Activated naive CD4-positive, alpha-beta T cell treated with anti-CD3 and anti-CD28 coated beads, Interleukin-2, amount 50 U/mL, for 24 hours (primary cell): ENCODE results near the gene DCAF15.

ENCODE experiments used
- H3K27ac Mint-ChIP-seq: one replicate; pipeline ENCODE4 v1.8.0; 2021; ENCODE audit warnings: mild to moderate bottlenecking, mixed read lengths
- H3K27me3 Mint-ChIP-seq: one replicate; pipeline ENCODE4 v1.8.0; 2021; ENCODE audit warnings: mixed read lengths
- H3K36me3 Mint-ChIP-seq: one replicate; pipeline ENCODE4 v1.8.0; 2021; ENCODE audit warnings: mixed read lengths
- H3K4me1 Mint-ChIP-seq: one replicate; pipeline ENCODE4 v1.8.0; 2021; ENCODE audit warnings: mixed read lengths
- H3K4me3 Mint-ChIP-seq: one replicate; pipeline ENCODE4 v1.8.0; 2021; ENCODE audit warnings: mild to moderate bottlenecking, mixed read lengths
- H3K9me3 Mint-ChIP-seq: one replicate; pipeline ENCODE4 v1.8.0; 2021; ENCODE audit warnings: mixed read lengths

Gene DCAF15

GRCh38 chr19:13923194-13923987, 28.9 kb upstream of the DCAF15 start:
- peaks cover 17% of the 10 kb centered on the region for H3K36me3 Mint-ChIP-seq
- H3K4me1 Mint-ChIP-seq = peaks cover 14% of the 10 kb centered on the region
- no peaks in the 10 kb centered on the region for H3K9me3 Mint-ChIP-seq
- H3K27ac Mint-ChIP-seq = no peak overlapping the region
- H3K27me3 Mint-ChIP-seq = no peaks in the 10 kb centered on the region
- no peak overlapping the region for H3K4me3 Mint-ChIP-seq

- no peaks in the 10 kb centered on the region for H3K27me3 Mint-ChIP-seq
- peaks cover 14% of the 10 kb centered on the region for H3K4me1 Mint-ChIP-seq
- no peak overlapping the region for H3K27ac Mint-ChIP-seq
- H3K36me3 Mint-ChIP-seq = peaks cover 13% of the 10 kb centered on the region
- no peaks in the 10 kb centered on the region for H3K9me3 Mint-ChIP-seq
- no peak overlapping the region for H3K4me3 Mint-ChIP-seq
These were observed 26.3 kb upstream of the DCAF15 start for GRCh38 chr19:13926010-13926409.

GRCh38 chr19:13926715-13927114, 25.6 kb upstream of the DCAF15 start:
- Mint-ChIP-seq H3K36me3 (peaks cover 11% of the 10 kb centered on the region), H3K9me3 (no peaks in the 10 kb centered on the region), H3K4me3 (no peak overlapping the region), H3K27ac (no peak overlapping the region), H3K4me1 (peaks cover 14% of the 10 kb centered on the region), H3K27me3 (no peaks in the 10 kb centered on the region)

GRCh38 chr19:13929340-13929739, 23.0 kb upstream of the DCAF15 start:
- Mint-ChIP-seq H3K4me1 (peaks cover 14% of the 10 kb centered on the region), H3K4me3 (no peak overlapping the region), H3K27ac (no peak overlapping the region), H3K27me3 (no peaks in the 10 kb centered on the region), H3K9me3 (no peaks in the 10 kb centered on the region), H3K36me3 (peaks cover 5% of the 10 kb centered on the region)

- Mint-ChIP-seq H3K4me3 (no peak overlapping the region), H3K9me3 (no peaks in the 10 kb centered on the region), H3K27ac (no peak overlapping the region), H3K36me3 (peaks cover 2% of the 10 kb centered on the region), H3K27me3 (no peaks in the 10 kb centered on the region), H3K4me1 (peaks cover 14% of the 10 kb centered on the region)
These were observed 22.4 kb upstream of the DCAF15 start for GRCh38 chr19:13929956-13930355.

- H3K4me3 Mint-ChIP-seq = no peak overlapping the region
- H3K36me3 Mint-ChIP-seq = peaks cover 1% of the 10 kb centered on the region
- H3K27ac Mint-ChIP-seq = no peak overlapping the region
- H3K9me3 Mint-ChIP-seq = no peaks in the 10 kb centered on the region
- peaks cover 14% of the 10 kb centered on the region for H3K4me1 Mint-ChIP-seq
- H3K27me3 Mint-ChIP-seq = no peaks in the 10 kb centered on the region
These were observed 21.9 kb upstream of the DCAF15 start for GRCh38 chr19:13930402-13930801.

- Mint-ChIP-seq H3K9me3 (no peaks in the 10 kb centered on the region), H3K4me3 (no peak overlapping the region), H3K36me3 (peaks cover 1% of the 10 kb centered on the region), H3K4me1 (peaks cover 7% of the 10 kb centered on the region), H3K27ac (no peak overlapping the region), H3K27me3 (no peaks in the 10 kb centered on the region)
These were observed 20.7 kb upstream of the DCAF15 start for GRCh38 chr19:13931391-13932148.

- H3K9me3 Mint-ChIP-seq = no peaks in the 10 kb centered on the region
- H3K27me3 Mint-ChIP-seq = no peaks in the 10 kb centered on the region
- H3K27ac Mint-ChIP-seq = no peak overlapping the region
- peaks cover under 1% of the 10 kb centered on the region for H3K4me1 Mint-ChIP-seq
- no peak overlapping the region for H3K4me3 Mint-ChIP-seq
- peaks cover 1% of the 10 kb centered on the region for H3K36me3 Mint-ChIP-seq
These were observed 20.1 kb upstream of the DCAF15 start for GRCh38 chr19:13932149-13932637.

GRCh38 chr19:13932911-13933393, 19.4 kb upstream of the DCAF15 start:
- Mint-ChIP-seq H3K9me3 (no peaks in the 10 kb centered on the region), H3K36me3 (no peaks in the 10 kb centered on the region), H3K4me3 (no peak overlapping the region), H3K27ac (no peak overlapping the region), H3K27me3 (peaks cover 2% of the 10 kb centered on the region), H3K4me1 (no peaks in the 10 kb centered on the region)

- Mint-ChIP-seq H3K27me3 (peaks cover 2% of the 10 kb centered on the region), H3K27ac (no peak overlapping the region), H3K9me3 (no peaks in the 10 kb centered on the region), H3K36me3 (no peaks in the 10 kb centered on the region), H3K4me3 (no peak overlapping the region), H3K4me1 (no peaks in the 10 kb centered on the region)
These were observed 17.6 kb upstream of the DCAF15 start for GRCh38 chr19:13934785-13935109.

GRCh38 chr19:13935765-13936510, 16.4 kb upstream of the DCAF15 start:
- no peak overlapping the region for H3K4me3 Mint-ChIP-seq

GRCh38 chr19:13937479-13938300, 14.6 kb upstream of the DCAF15 start:
- no peaks in the 10 kb centered on the region for H3K36me3 Mint-ChIP-seq
- no peaks in the 10 kb centered on the region for H3K4me1 Mint-ChIP-seq
- peaks cover 2% of the 10 kb centered on the region for H3K27me3 Mint-ChIP-seq
- no peak overlapping the region for H3K27ac Mint-ChIP-seq
- H3K4me3 Mint-ChIP-seq = no peak overlapping the region
- H3K9me3 Mint-ChIP-seq = no peaks in the 10 kb centered on the region

More at GRCh38 chr19:13935765-13936510, 16.4 kb upstream of the DCAF15 start:
- Mint-ChIP-seq H3K9me3 (no peaks in the 10 kb centered on the region), H3K36me3 (no peaks in the 10 kb centered on the region), H3K4me1 (no peaks in the 10 kb centered on the region), H3K27me3 (peaks cover 2% of the 10 kb centered on the region), H3K27ac (no peak overlapping the region)

GRCh38 chr19:13938301-13939064, 13.8 kb upstream of the DCAF15 start, which contains the start of gene PODNL1:
PODNL1 (minus strand) TSS chr19:13938417; CDS start chr19:13938181, 236 bp downstream.
- peaks cover 2% of the 10 kb centered on the region for H3K27me3 Mint-ChIP-seq
- no peak within 1 kb of the TSS for H3K4me3 Mint-ChIP-seq
- no peak within 1 kb of the TSS for H3K27ac Mint-ChIP-seq
- H3K36me3 Mint-ChIP-seq = no peaks in the 10 kb centered on the region
- H3K9me3 Mint-ChIP-seq = no peaks in the 10 kb centered on the region
- no peaks in the 10 kb centered on the region for H3K4me1 Mint-ChIP-seq

- H3K9me3 Mint-ChIP-seq = no peaks in the 10 kb centered on the region
These were observed 10.2 kb upstream of the DCAF15 start for GRCh38 chr19:13942023-13942684.

More at GRCh38 chr19:13942023-13942684, 10.2 kb upstream of the DCAF15 start:
- Mint-ChIP-seq H3K27me3 (peaks cover 2% of the 10 kb centered on the region), H3K4me3 (no peak overlapping the region), H3K27ac (no peak overlapping the region), H3K36me3 (no peaks in the 10 kb centered on the region), H3K4me1 (no peaks in the 10 kb centered on the region)
